ENCODE data around the gene TMEM208.

- peak; percentile 27 to 65 (median 39) for TF ChIP-seq CTCF (IDR thresholded peaks at IDR 0.05)
- TF ChIP-seq EP300 (IDR thresholded peaks at IDR 0.05), result no peak
- TF ChIP-seq POLR2A (IDR thresholded peaks at IDR 0.05), result peak in 1 of 4 donors; percentile 63
- TF ChIP-seq POLR2AphosphoS5 (IDR thresholded peaks at IDR 0.05), result peak in 1 of 2 donors; percentile 26
Measured at GRCh38 chr16:67199011-67199807, 27.7 kb upstream of the TMEM208 start, which contains the start of gene ELMO3.
